IMR-90 (cell line): ENCODE data around the gene KCTD5. TPM values are rescaled to one million over a fixed set of nuclear protein-coding genes. Genes with fewer than 3 reads are reported as not detected.

Experiments used
- ATAC-seq: fragments of 200-7000 bp; cut with Tn5 transposase; 2 replicates; pipeline ENCODE4 v1.9.1; 2020; ENCODE audit warnings: low read depth, mild to moderate bottlenecking, moderate library complexity
- BruUV-seq: library from RNA; stranded (reverse); fragments of 400-500 nt; replicated peaks from 2 replicates; lab custom pipeline; 2021; lab: Mats Ljungman, UMichigan
- CTCF ChIA-PET: fragments of 300-600 bp; formaldehyde crosslinking; extraction: SDS; loops from one replicate; lab custom pipeline; 2021; ENCODE audit warnings: antibody characterized with exemption; lab: Yijun Ruan, JAX
- POLR2A ChIA-PET: fragments of 300-600 bp; sonication (Branson Sonifier 250); formaldehyde crosslinking; loops from one replicate; lab custom pipeline; 2022; ENCODE audit warnings: antibody characterized with exemption; ENCODE audit not compliant: unreplicated experiment; lab: Charles Lee
- DNase-seq: peaks from one replicate; pipeline ENCODE4 v3.0.0; 2013
- H2AFZ ChIP-seq: replicated peaks from 2 replicates; pipeline ENCODE3; 2013; ENCODE audit warnings: low read length, mild to moderate bottlenecking; ENCODE audit not compliant: poor library complexity
- H2AK5ac ChIP-seq: 2 replicates; pipeline ENCODE4 v1.6.1; 2013; ENCODE audit warnings: low read depth, low read length, inconsistent platforms
- H2AK9ac ChIP-seq: replicated peaks from 2 replicates; pipeline ENCODE3; 2013; ENCODE audit warnings: mild to moderate bottlenecking, low read depth, low read length, moderate library complexity; ENCODE audit not compliant: poor library complexity
- H2BK120ac ChIP-seq: 2 replicates; pipeline ENCODE4 v1.6.1; 2013; ENCODE audit warnings: low read depth, low read length, inconsistent platforms
- H2BK15ac ChIP-seq: 3 replicates; pipeline ENCODE4 v1.6.1; 2013; ENCODE audit warnings: low read depth, low read length, inconsistent platforms
- H2BK20ac ChIP-seq: 2 replicates; pipeline ENCODE4 v1.6.1; 2013; ENCODE audit warnings: low read depth, mild to moderate bottlenecking, inconsistent platforms, low read length, moderate library complexity
- H2BK5ac ChIP-seq: 2 replicates; pipeline ENCODE4 v1.6.1; 2013; ENCODE audit warnings: mild to moderate bottlenecking, low read depth, low read length, inconsistent platforms; ENCODE audit not compliant: poor library complexity, severe bottlenecking
- H3K14ac ChIP-seq: replicated peaks from 2 replicates; pipeline ENCODE4 v1.6.1; 2013; ENCODE audit warnings: low read depth, low read length, inconsistent platforms
- H3K18ac ChIP-seq: 2 replicates; pipeline ENCODE4 v1.6.1; 2013; ENCODE audit warnings: low read depth, low read length, control low read depth
- H3K23ac ChIP-seq: 2 replicates; pipeline ENCODE4 v1.6.1; 2013; ENCODE audit warnings: low read depth, low read length, inconsistent platforms
- H3K27ac ChIP-seq: 2 replicates; pipeline ENCODE4 v1.5.1; 2013; ENCODE audit warnings: mild to moderate bottlenecking, control low read depth, low read length; ENCODE audit not compliant: insufficient read depth
- H3K27me3 ChIP-seq: 2 replicates; pipeline ENCODE4 v1.6.1; 2013; ENCODE audit warnings: low read length; ENCODE audit not compliant: control insufficient read depth, insufficient read depth
- H3K36me3 ChIP-seq: 2 replicates; pipeline ENCODE4 v1.6.1; 2013; ENCODE audit warnings: low read length, mixed read lengths; ENCODE audit not compliant: control insufficient read depth, insufficient read depth
- H3K4ac ChIP-seq: 2 replicates; pipeline ENCODE4 v1.6.1; 2013; ENCODE audit warnings: low read depth, low read length, inconsistent platforms
- H3K4me1 ChIP-seq: 2 replicates; pipeline ENCODE4 v1.6.1; 2013; ENCODE audit warnings: low read length, mixed read lengths; ENCODE audit not compliant: control insufficient read depth, insufficient read depth
- H3K4me2 ChIP-seq: 2 replicates; pipeline ENCODE4 v1.6.1; 2013; ENCODE audit warnings: low read depth, mild to moderate bottlenecking, control low read depth, low read length, moderate library complexity
- H3K4me3 ChIP-seq: 2 replicates; pipeline ENCODE4 v1.5.1; 2013; ENCODE audit warnings: low read depth, mild to moderate bottlenecking, control low read depth, low read length, moderate library complexity; ENCODE audit not compliant: insufficient read depth
- H3K56ac ChIP-seq: 2 replicates; pipeline ENCODE4 v1.6.1; 2013; ENCODE audit warnings: low read length, inconsistent platforms; ENCODE audit not compliant: insufficient read depth; ENCODE audit errors: extremely low read depth
- H3K79me1 ChIP-seq, 2 experiments: 2 replicates each; pipeline ENCODE4 v1.6.1; 2013; ENCODE audit warnings: low read length in 2 of 2, inconsistent platforms in 1 of 2, low read depth in 1 of 2
- H3K9ac ChIP-seq: 2 replicates; pipeline ENCODE4 v1.6.1; 2013; ENCODE audit warnings: low read depth, low read length, control low read depth
- H3K9me1 ChIP-seq: 2 replicates; pipeline ENCODE4 v1.6.1; 2013; ENCODE audit warnings: low read length, inconsistent platforms; ENCODE audit not compliant: insufficient read depth
- H3K9me3 ChIP-seq: 2 replicates; pipeline ENCODE4 v1.6.1; 2013; ENCODE audit warnings: low read length; ENCODE audit not compliant: control insufficient read depth, insufficient read depth
- H4K20me1 ChIP-seq: 2 replicates; pipeline ENCODE4 v1.6.1; 2013; ENCODE audit warnings: low read length, inconsistent platforms; ENCODE audit not compliant: insufficient read depth
- H4K5ac ChIP-seq: 2 replicates; pipeline ENCODE4 v1.6.1; 2013; ENCODE audit warnings: mild to moderate bottlenecking, low read depth, low read length, control low read depth
- H4K8ac ChIP-seq, 2 experiments: 2 replicates each; pipeline ENCODE4 v1.6.1; 2013; ENCODE audit warnings: low read depth in 2 of 2, low read length in 2 of 2, control low read depth in 1 of 2, inconsistent platforms in 1 of 2
- H4K91ac ChIP-seq: 2 replicates; pipeline ENCODE4 v1.6.1; 2013; ENCODE audit warnings: low read depth, low read length, inconsistent platforms; ENCODE audit not compliant: insufficient read depth
- CEBPB ChIP-seq: IDR thresholded peaks from 2 replicates; pipeline ENCODE4 v1.6.1; 2012; ENCODE audit warnings: low read depth, low read length, improper control_type of control experiment
- CHD1 ChIP-seq: IDR thresholded peaks from 2 replicates; pipeline ENCODE4 v1.6.1; 2012; ENCODE audit warnings: low read depth, low read length, improper control_type of control experiment
- FOS ChIP-seq: fragments of 150-350 bp; IDR thresholded peaks from 2 replicates; pipeline ENCODE4 v1.6.1; 2016; ENCODE audit warnings: low read depth, low read length
- MAFK ChIP-seq: IDR thresholded peaks from 2 replicates; pipeline ENCODE4 v1.6.1; 2012; ENCODE audit warnings: low read depth, low read length, improper control_type of control experiment
- MAZ ChIP-seq: IDR thresholded peaks from 2 replicates; pipeline ENCODE4 v1.6.1; 2012; ENCODE audit warnings: low read depth, mild to moderate bottlenecking, low read length, improper control_type of control experiment, moderate library complexity, borderline replicate concordance
- MXI1 ChIP-seq: IDR thresholded peaks from 2 replicates; pipeline ENCODE4 v1.6.1; 2012; ENCODE audit warnings: low read depth, mild to moderate bottlenecking, low read length, moderate library complexity, borderline replicate concordance
- NFE2L2 ChIP-seq: fragments of 150-350 bp; IDR thresholded peaks from 2 replicates; pipeline ENCODE4 v1.6.1; 2016; ENCODE audit warnings: low read depth, mild to moderate bottlenecking, low read length
- POLR2A ChIP-seq: IDR thresholded peaks from 2 replicates; pipeline ENCODE4 v1.6.1; 2012; ENCODE audit warnings: mild to moderate bottlenecking, low read depth, low read length
- RAD21 ChIP-seq: IDR thresholded peaks from 2 replicates; pipeline ENCODE4 v1.6.1; 2012; ENCODE audit warnings: low read length, improper control_type of control experiment
- RCOR1 ChIP-seq: IDR thresholded peaks from 2 replicates; pipeline ENCODE4 v1.6.1; 2012; ENCODE audit warnings: mild to moderate bottlenecking, low read length, improper control_type of control experiment; ENCODE audit not compliant: insufficient replicate concordance
- RFX5 ChIP-seq: IDR thresholded peaks from 2 replicates; pipeline ENCODE4 v1.8.0; 2012; ENCODE audit warnings: low read depth, mild to moderate bottlenecking, low read length, moderate library complexity
- WGBS, 2 experiments: methylation state at CpG; one replicate each; pipeline versions ENCODE4 v1.1.5 to v1.1.7; 2013; ENCODE audit warnings: missing lambda C conversion rate in 2 of 2; ENCODE audit not compliant: insufficient read length in 1 of 2; ENCODE audit errors: extremely low coverage in 2 of 2; 5-methylcytosine and 5-hydroxymethylcytosine counted together
- dilution Hi-C: fragments of 300-500 bp; cut with HindIII; formaldehyde crosslinking; loops from one replicate; pipeline ENCODE4 v1.14.3; 2018; ENCODE audit warnings: low sequenced_read_pairs; ENCODE audit not compliant: unreplicated experiment
- in situ Hi-C: fragments of 300-500 bp; cut with MboI; formaldehyde crosslinking; loops from 3 replicates; pipeline ENCODE4 v1.14.3; 2019; ENCODE audit warnings: low sequenced_read_pairs, inconsistent platforms, mixed read lengths
- intact Hi-C: fragments of 100-400 bp; cut with micrococcal nuclease; formaldehyde crosslinking; loops from 2 replicates; pipeline ENCODE4 v1.10.0; 2022
- polyA plus RNA-seq, 3 experiments: library from polyadenylated mRNA; depleted of rRNA; stranded (reverse); fragments of >200 nt; gene quantifications; 2 replicates each; pipeline ENCODE4 v1.2.3, GENCODE V29; 2012; ENCODE audit warnings: low replicate concordance in 1 of 3
- total RNA-seq: library from RNA; depleted of rRNA; stranded (reverse); fragments of >200 nt; gene quantifications from 2 replicates; pipeline ENCODE4 v1.2.3, GENCODE V29; 2012
- TF ChIP-seq, protein P1 (sequence below): fragments of 150-350 bp; IDR thresholded peaks from 2 replicates; pipeline ENCODE4 v1.6.1; 2016; ENCODE audit warnings: low read depth, mild to moderate bottlenecking, low read length, moderate library complexity, borderline replicate concordance
- TF ChIP-seq, protein P2 (sequence below): conservative IDR thresholded peaks from 2 replicates; pipeline ENCODE4 v1.5.1; 2012; ENCODE audit warnings: mild to moderate bottlenecking, low read depth, low read length, improper control_type of control experiment

Gene KCTD5
- total and polyA plus RNA-seq, 2 of the 4 experiments (the other 2 are of a cell fraction): 17.2 to 56.2 TPM

- POLR2A ChIA-PET: interaction anchor here (0.7 kb wide), 1 partner anchor 16 kb away, joined by 3 read pairs; no protein-coding TSS in a partner anchor
- no peak overlapping the region for H3K18ac ChIP-seq
- BruUV-seq: no TSS peak
- peak overlapping the region; percentile 43 for H2AFZ ChIP-seq
- H3K9ac ChIP-seq: no peak overlapping the region
- ATAC-seq (no peak), DNase-seq (no peak)
- in situ Hi-C loops: no loop called here
- no peaks in the 10 kb centered on the region for H3K36me3 ChIP-seq
- H3K4me1 ChIP-seq: no peaks in the 10 kb centered on the region
- H3K4ac ChIP-seq: no peak overlapping the region
- 83% methylated on average over 7 of the region's 11 CpGs; no CpG with 5 or more reads in 1 of the 2 experiments for WGBS, 2 experiments
- H4K91ac ChIP-seq: no peak overlapping the region
- intact Hi-C loops: no loop called here
- H4K8ac ChIP-seq: no peak overlapping the region
- H4K5ac ChIP-seq: no peak overlapping the region
- H2AK5ac ChIP-seq: no peak overlapping the region
- no peak overlapping the region for H3K4me2 ChIP-seq
- no peak overlapping the region for H3K27ac ChIP-seq
- H2BK120ac ChIP-seq: no peak overlapping the region
- no peak overlapping the region for H3K14ac ChIP-seq
- no peak overlapping the region for H3K23ac ChIP-seq
- no peak overlapping the region for H2BK5ac ChIP-seq
- H2AK9ac ChIP-seq: no peak overlapping the region
- TF ChIP-seq POLR2A: no peak
- no peak for TF ChIP-seq MAFK
- no peak for TF ChIP-seq RFX5
- no peak for TF ChIP-seq MXI1
- TF ChIP-seq RAD21: no peak
- TF ChIP-seq MAZ: no peak
- no peak for TF ChIP-seq CEBPB
- TF ChIP-seq RCOR1: no peak
- TF ChIP-seq FOS: no peak
- no peak for TF ChIP-seq NFE2L2
- TF ChIP-seq, protein P1, sequence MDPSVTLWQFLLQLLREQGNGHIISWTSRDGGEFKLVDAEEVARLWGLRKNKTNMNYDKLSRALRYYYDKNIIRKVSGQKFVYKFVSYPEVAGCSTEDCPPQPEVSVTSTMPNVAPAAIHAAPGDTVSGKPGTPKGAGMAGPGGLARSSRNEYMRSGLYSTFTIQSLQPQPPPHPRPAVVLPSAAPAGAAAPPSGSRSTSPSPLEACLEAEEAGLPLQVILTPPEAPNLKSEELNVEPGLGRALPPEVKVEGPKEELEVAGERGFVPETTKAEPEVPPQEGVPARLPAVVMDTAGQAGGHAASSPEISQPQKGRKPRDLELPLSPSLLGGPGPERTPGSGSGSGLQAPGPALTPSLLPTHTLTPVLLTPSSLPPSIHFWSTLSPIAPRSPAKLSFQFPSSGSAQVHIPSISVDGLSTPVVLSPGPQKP: no peak
- TF ChIP-seq, protein P2, sequence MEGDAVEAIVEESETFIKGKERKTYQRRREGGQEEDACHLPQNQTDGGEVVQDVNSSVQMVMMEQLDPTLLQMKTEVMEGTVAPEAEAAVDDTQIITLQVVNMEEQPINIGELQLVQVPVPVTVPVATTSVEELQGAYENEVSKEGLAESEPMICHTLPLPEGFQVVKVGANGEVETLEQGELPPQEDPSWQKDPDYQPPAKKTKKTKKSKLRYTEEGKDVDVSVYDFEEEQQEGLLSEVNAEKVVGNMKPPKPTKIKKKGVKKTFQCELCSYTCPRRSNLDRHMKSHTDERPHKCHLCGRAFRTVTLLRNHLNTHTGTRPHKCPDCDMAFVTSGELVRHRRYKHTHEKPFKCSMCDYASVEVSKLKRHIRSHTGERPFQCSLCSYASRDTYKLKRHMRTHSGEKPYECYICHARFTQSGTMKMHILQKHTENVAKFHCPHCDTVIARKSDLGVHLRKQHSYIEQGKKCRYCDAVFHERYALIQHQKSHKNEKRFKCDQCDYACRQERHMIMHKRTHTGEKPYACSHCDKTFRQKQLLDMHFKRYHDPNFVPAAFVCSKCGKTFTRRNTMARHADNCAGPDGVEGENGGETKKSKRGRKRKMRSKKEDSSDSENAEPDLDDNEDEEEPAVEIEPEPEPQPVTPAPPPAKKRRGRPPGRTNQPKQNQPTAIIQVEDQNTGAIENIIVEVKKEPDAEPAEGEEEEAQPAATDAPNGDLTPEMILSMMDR: no peak
- TF ChIP-seq CHD1: no peak
- no peak overlapping the region for H3K56ac ChIP-seq
- H3K4me3 ChIP-seq: no peak overlapping the region
- no peaks in the 10 kb centered on the region for H3K9me3 ChIP-seq
- no peaks in the 10 kb centered on the region; the same call in none of the 2 replicates for H3K27me3 ChIP-seq
- H3K79me1 ChIP-seq: no peaks in the 10 kb centered on the region
- no peaks in the 10 kb centered on the region for H3K9me1 ChIP-seq
- dilution Hi-C loops: no loop called here
- CTCF ChIA-PET: no interaction called here
- H4K20me1 ChIP-seq: no peaks in the 10 kb centered on the region
- no peak overlapping the region for H2BK15ac ChIP-seq
- no peak overlapping the region for H2BK20ac ChIP-seq
Observed at GRCh38 chr16:2736476-2737237, 54.3 kb downstream of the KCTD5 start.
